Loucy (cell line): ENCODE measurements around the gene SPAG9.

Experiments used
- CTCF ChIP-seq: fragments of 200-600 bp; sonication (generic); conservative IDR thresholded peaks from 2 replicates; pipeline ENCODE4 v1.5.1; 2014; ENCODE audit warnings: mild to moderate bottlenecking, antibody characterized with exemption, low read length
- EZH2phosphoT487 ChIP-seq: fragments of 200-600 bp; IDR thresholded peaks from 2 replicates; pipeline ENCODE4 v1.6.1; 2018; ENCODE audit warnings: antibody characterized with exemption, mild to moderate bottlenecking, moderate library complexity, borderline replicate concordance

- TF ChIP-seq CTCF = no peak
- TF ChIP-seq EZH2phosphoT487 = no peak
Observed at GRCh38 chr17:50993544-50993943, 127.1 kb downstream of the SPAG9 start.
